SU-DHL-6 (cell line): ENCODE measurements around the gene ADCY6.

ENCODE experiments used
- EZH2phosphoT487 ChIP-seq: fragments of 200-600 bp; sonication (generic), shearing (Covaris generic); conservative IDR thresholded peaks from 2 replicates; pipeline ENCODE4 v1.6.1; 2018; ENCODE audit warnings: mild to moderate bottlenecking, antibody characterized with exemption, low read length, moderate library complexity, mixed read lengths
- TF ChIP-seq, protein P1 (sequence below): fragments of 200-600 bp; sonication (generic); IDR thresholded peaks from one replicate; pipeline ENCODE4 v1.5.1; 2017; ENCODE audit warnings: antibody characterized with exemption, mild to moderate bottlenecking, low read length, moderate library complexity; ENCODE audit not compliant: insufficient read depth, poor library complexity, severe bottlenecking

DNA sequence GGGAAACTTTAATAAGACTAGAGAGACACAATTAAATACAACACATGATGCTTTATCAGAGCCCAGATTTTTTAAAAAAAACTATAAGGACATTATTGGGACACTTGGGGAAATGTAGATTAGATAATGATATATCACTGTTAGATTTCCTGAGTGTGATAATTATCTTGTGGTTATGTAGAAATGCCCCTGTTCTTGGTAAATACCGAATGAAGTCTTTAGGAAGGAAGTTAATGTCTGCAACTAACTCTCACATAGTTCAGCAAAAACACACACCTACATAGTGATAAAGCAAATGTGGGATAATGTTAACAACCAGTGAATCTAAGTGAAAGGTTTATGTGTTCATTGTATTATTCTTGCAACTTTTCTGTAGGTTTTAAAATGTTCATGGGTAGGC lies 14.8 kb upstream of the ADCY6 start:
- TF ChIP-seq, protein P1, sequence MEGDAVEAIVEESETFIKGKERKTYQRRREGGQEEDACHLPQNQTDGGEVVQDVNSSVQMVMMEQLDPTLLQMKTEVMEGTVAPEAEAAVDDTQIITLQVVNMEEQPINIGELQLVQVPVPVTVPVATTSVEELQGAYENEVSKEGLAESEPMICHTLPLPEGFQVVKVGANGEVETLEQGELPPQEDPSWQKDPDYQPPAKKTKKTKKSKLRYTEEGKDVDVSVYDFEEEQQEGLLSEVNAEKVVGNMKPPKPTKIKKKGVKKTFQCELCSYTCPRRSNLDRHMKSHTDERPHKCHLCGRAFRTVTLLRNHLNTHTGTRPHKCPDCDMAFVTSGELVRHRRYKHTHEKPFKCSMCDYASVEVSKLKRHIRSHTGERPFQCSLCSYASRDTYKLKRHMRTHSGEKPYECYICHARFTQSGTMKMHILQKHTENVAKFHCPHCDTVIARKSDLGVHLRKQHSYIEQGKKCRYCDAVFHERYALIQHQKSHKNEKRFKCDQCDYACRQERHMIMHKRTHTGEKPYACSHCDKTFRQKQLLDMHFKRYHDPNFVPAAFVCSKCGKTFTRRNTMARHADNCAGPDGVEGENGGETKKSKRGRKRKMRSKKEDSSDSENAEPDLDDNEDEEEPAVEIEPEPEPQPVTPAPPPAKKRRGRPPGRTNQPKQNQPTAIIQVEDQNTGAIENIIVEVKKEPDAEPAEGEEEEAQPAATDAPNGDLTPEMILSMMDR: no peak
- no peak for TF ChIP-seq EZH2phosphoT487
